ENCODE results near the gene GID4.

DNA sequence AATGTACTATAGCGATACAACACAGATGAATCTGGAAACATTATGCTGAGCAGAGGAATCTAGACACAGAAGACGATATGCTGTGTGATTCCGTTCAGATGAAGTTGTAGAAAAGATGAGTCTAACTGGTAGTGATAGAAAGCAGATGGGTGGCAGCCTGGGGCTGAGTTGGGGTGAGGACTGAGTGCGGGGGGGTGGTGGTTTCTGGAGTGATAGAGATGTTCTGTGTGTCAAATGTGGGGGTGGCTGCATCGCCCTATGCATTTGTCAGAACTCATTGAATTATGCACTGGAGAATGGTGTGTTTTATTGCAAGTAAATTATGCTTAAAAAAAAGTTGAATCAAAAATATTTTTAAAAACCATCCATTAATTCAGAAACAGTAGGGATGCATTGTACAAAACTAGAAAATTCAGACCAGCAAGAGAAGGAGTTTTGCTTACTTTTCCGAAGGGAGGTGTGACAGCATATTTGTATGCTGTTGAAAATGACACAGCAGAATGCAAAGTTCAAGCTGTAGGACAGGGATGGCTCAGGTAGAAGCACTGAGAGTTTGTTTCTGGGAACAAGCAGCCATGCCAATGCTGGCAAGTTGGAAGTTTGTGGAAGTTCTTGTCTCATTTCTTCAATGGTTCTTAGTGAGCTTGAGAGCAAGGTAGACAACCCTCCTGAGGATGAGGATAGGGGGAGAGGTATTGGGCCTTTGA is 35.5 kb downstream of the GID4 start:
- TF ChIP-seq, protein P1, sequence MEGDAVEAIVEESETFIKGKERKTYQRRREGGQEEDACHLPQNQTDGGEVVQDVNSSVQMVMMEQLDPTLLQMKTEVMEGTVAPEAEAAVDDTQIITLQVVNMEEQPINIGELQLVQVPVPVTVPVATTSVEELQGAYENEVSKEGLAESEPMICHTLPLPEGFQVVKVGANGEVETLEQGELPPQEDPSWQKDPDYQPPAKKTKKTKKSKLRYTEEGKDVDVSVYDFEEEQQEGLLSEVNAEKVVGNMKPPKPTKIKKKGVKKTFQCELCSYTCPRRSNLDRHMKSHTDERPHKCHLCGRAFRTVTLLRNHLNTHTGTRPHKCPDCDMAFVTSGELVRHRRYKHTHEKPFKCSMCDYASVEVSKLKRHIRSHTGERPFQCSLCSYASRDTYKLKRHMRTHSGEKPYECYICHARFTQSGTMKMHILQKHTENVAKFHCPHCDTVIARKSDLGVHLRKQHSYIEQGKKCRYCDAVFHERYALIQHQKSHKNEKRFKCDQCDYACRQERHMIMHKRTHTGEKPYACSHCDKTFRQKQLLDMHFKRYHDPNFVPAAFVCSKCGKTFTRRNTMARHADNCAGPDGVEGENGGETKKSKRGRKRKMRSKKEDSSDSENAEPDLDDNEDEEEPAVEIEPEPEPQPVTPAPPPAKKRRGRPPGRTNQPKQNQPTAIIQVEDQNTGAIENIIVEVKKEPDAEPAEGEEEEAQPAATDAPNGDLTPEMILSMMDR (IDR thresholded peaks at IDR 0.05), result no peak
- TF ChIP-seq POLR2A (IDR thresholded peaks at IDR 0.05), result no peak
